PFSK-1 (cell line): ENCODE results near the gene TP53TG5.

Source experiments
- FOXP2 ChIP-seq: optimal IDR thresholded peaks from 2 replicates; pipeline ENCODE3; 2011; ENCODE audit warnings: borderline replicate concordance, control low read depth, inconsistent platforms; ENCODE audit not compliant: insufficient read depth; ENCODE audit errors: extremely low read length, extremely low read depth
- POLR2AphosphoS5 ChIP-seq: IDR thresholded peaks from 2 replicates; pipeline ENCODE4 v1.6.1; 2012; ENCODE audit warnings: low read depth, mild to moderate bottlenecking, control low read depth, low read length, moderate library complexity
- REST ChIP-seq, 2 experiments: IDR thresholded peaks; 2 replicates each; pipeline versions ENCODE4 v1.6.1 to v1.8.0; 2011 to 2012; ENCODE audit warnings: low read depth in 2 of 2, low read length in 2 of 2, control low read depth in 1 of 2, inconsistent platforms in 1 of 2, mild to moderate bottlenecking in 1 of 2, moderate library complexity in 1 of 2; ENCODE audit not compliant: insufficient read depth in 1 of 2
- SIN3A ChIP-seq: IDR thresholded peaks from 2 replicates; pipeline ENCODE4 v1.6.1; 2012; ENCODE audit warnings: mild to moderate bottlenecking, low read length, moderate library complexity, borderline replicate concordance; ENCODE audit not compliant: insufficient read depth
- TAF1 ChIP-seq: IDR thresholded peaks from 2 replicates; pipeline ENCODE4 v1.6.1; 2012; ENCODE audit warnings: low read length, control low read depth, borderline replicate concordance; ENCODE audit not compliant: insufficient read depth

The TP53TG5 gene

GRCh38 chr20:45342855-45343531 is 35.1 kb downstream of the TP53TG5 start:
- TF ChIP-seq REST (IDR thresholded peaks at IDR 0.05; ENCODE audit: insufficient read depth in 1 of 2, low read depth in 2 of 2, low read length in 2 of 2), result no peak
- no peak for TF ChIP-seq FOXP2
- no peak for TF ChIP-seq TAF1
- TF ChIP-seq POLR2AphosphoS5, result no peak
- TF ChIP-seq SIN3A, result no peak

DNA sequence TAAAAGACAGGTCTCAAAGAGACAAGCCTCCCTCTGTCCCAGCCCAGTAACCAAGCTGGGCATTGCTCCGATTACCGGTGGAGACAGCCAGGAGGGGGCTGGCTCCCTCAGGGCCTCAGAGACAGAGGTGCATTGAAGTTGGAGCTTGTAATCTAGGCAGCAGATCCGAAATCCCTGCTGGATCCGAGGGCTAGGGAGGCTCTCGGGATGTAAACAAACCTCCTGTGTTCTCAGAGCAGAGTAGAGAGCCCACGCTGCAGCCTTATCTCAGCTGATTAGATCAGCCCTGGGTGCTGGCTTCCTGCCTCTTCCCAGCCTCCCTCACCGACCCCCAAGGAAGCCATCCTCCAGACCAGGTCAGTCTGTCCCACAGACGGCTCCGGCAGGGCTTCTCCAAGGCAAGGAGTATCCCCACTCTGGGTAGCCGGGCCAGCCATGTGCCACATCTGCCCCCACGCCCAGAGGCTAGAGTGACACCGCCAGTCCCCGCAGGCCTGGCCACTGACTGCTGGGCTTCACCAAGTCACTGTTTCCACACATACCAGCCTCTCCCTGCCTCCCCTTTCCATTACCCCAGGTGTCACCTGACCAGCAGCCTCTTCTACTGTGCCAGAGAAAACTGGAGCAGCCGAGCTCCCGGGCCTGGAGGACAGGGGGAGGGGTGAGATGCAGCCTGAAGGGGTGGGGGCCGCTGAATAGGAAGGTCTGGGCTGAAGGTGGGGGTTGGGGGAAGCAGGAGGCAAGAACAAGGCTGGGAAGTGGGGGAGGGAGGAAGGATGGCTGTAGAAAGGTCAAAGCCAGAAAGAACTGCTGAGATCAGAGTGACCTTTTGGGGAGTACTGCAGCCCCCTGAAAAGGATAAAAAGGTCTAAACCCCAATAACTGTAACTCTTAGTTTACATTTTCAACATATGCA is 35.9 kb downstream of the TP53TG5 start:
- TF ChIP-seq SIN3A (no peak), TAF1 (no peak), FOXP2 (peak; percentile 30), REST (IDR thresholded peaks at IDR 0.05; ENCODE audit: insufficient read depth in 1 of 2, low read depth in 2 of 2, low read length in 2 of 2) (no peak), POLR2AphosphoS5 (no peak)

- TF ChIP-seq SIN3A (no peak), POLR2AphosphoS5 (no peak), TAF1 (no peak), FOXP2 (no peak), REST (IDR thresholded peaks at IDR 0.05; ENCODE audit: insufficient read depth in 1 of 2, low read depth in 2 of 2, low read length in 2 of 2) (no peak)
These were observed 36.6 kb downstream of the TP53TG5 start for GRCh38 chr20:45341579-45341938.

- TF ChIP-seq POLR2AphosphoS5 (no peak), FOXP2 (no peak), SIN3A (no peak), REST (IDR thresholded peaks at IDR 0.05; ENCODE audit: insufficient read depth in 1 of 2, low read depth in 2 of 2, low read length in 2 of 2) (no peak), TAF1 (no peak)
These were observed 37.2 kb downstream of the TP53TG5 start for GRCh38 chr20:45340951-45341350.
